Neutrophil (primary cell): ENCODE data around the gene ELN.
"Not testable (repeated sequence)": the region's sequence is repeated elsewhere in the genome, so short reads cannot be mapped to it uniquely, and the experiment has no call there.

Experiments used
- H3K27ac ChIP-seq: fragments of 200-600 bp; sonication (generic); 2 replicates; pipeline ENCODE4 v1.5.1; 2016; ENCODE audit warnings: mild to moderate bottlenecking, moderate library complexity
- H3K27me3 ChIP-seq: fragments of 200-600 bp; sonication (generic); 2 replicates; pipeline ENCODE4 v1.6.0; 2016; ENCODE audit warnings: mild to moderate bottlenecking
- H3K36me3 ChIP-seq: fragments of 200-600 bp; sonication (generic); 2 replicates; pipeline ENCODE4 v1.5.1; 2017
- H3K4me1 ChIP-seq, 2 experiments: fragments of 200-600 bp in 1 of 2; sonication (generic) in 1 of 2; 1 replicate in 1 of 2; 2 replicates in 1 of 2; pipeline versions ENCODE4 v1.5.1 to v1.6.1; 2013 to 2016; ENCODE audit warnings: low read depth in 1 of 2, low read length in 1 of 2, mild to moderate bottlenecking in 1 of 2, moderate library complexity in 1 of 2; ENCODE audit not compliant: control insufficient read depth in 1 of 2, insufficient read depth in 1 of 2
- H3K4me3 ChIP-seq, 2 experiments: fragments of 200-600 bp in 1 of 2; sonication (generic) in 1 of 2; 1 replicate in 1 of 2; 2 replicates in 1 of 2; pipeline ENCODE4 v1.5.1; 2013 to 2016; ENCODE audit warnings: low read depth in 1 of 2, low read length in 1 of 2, mild to moderate bottlenecking in 1 of 2, moderate library complexity in 1 of 2
- H3K9me3 ChIP-seq: fragments of 200-600 bp; sonication (generic); 2 replicates; pipeline ENCODE4 v1.5.1; 2016
- CTCF ChIP-seq: fragments of 200-600 bp; sonication (generic); IDR thresholded peaks from 2 replicates; pipeline ENCODE4 v1.5.1; 2016; ENCODE audit warnings: antibody characterized with exemption

ELN gene

GRCh38 chr7:74027683-74028320, at the start of gene ELN:
Gene ELN, plus strand, starts transcription at chr7:74028173. Its CDS starts 15 bp downstream, at chr7:74028188.
- Histone ChIP-seq H3K4me3 (no peak within 1 kb of the TSS), H3K27ac (no peak within 1 kb of the TSS), H3K4me1 (no peaks in the 10 kb centered on the region), H3K9me3 (no peaks in the 10 kb centered on the region), H3K36me3 (no peaks in the 10 kb centered on the region), H3K27me3 (peaks cover 96% of the 10 kb centered on the region)
- TF ChIP-seq CTCF, result no peak

- no peaks in the 10 kb centered on the region for H3K9me3 ChIP-seq
- peaks cover 10% of the 10 kb centered on the region for H3K27me3 ChIP-seq
- H3K36me3 ChIP-seq, result no peaks in the 10 kb centered on the region
- H3K27ac ChIP-seq, result no peak overlapping the region
- H3K4me1 ChIP-seq, result no peaks in the 10 kb centered on the region
- no peak for TF ChIP-seq CTCF
- no peak overlapping the region for H3K4me3 ChIP-seq
These were observed 49.1 kb upstream of the ELN start for GRCh38 chr7:73978661-73979563.

GRCh38 chr7:73979656-73980055, 48.3 kb upstream of the ELN start:
- H3K4me1 ChIP-seq, H3K9me3 ChIP-seq, H3K4me3 ChIP-seq, H3K27ac ChIP-seq, H3K36me3 ChIP-seq, H3K27me3 ChIP-seq: not testable (repeated sequence)

- no peaks in the 10 kb centered on the region for H3K36me3 ChIP-seq
- peaks cover 10% of the 10 kb centered on the region for H3K27me3 ChIP-seq
- H3K9me3 ChIP-seq, result no peaks in the 10 kb centered on the region
- no peak overlapping the region for H3K27ac ChIP-seq
- no peak overlapping the region for H3K4me3 ChIP-seq
- no peak for TF ChIP-seq CTCF
- no peaks in the 10 kb centered on the region for H3K4me1 ChIP-seq
These were observed 47.8 kb upstream of the ELN start for GRCh38 chr7:73980206-73980605.

GRCh38 chr7:73981933-73982332, 46.0 kb upstream of the ELN start:
- H3K27ac ChIP-seq, result no peak overlapping the region
- H3K27me3 ChIP-seq, result peaks cover 10% of the 10 kb centered on the region
- no peak overlapping the region for H3K4me3 ChIP-seq
- H3K36me3 ChIP-seq, result no peaks in the 10 kb centered on the region
- no peaks in the 10 kb centered on the region for H3K9me3 ChIP-seq
- TF ChIP-seq CTCF, result no peak
- H3K4me1 ChIP-seq, result no peaks in the 10 kb centered on the region
